Coronary artery (tissue), 2 donors: ENCODE data around the gene STRA8.

ENCODE experiments used
- DNase-seq: peaks from one replicate; pipeline ENCODE4 v3.0.0-alpha.2; 2017; ENCODE audit warnings: low spot score
- H3K27ac ChIP-seq, 2 donors: fragments of 200-600 bp; sonication (generic); one replicate each; pipeline ENCODE4 v1.5.1; 2016 to 2019
- H3K4me3 ChIP-seq: fragments of 200-600 bp; sonication (generic); 2 replicates; pipeline ENCODE4 v1.5.1; 2016; ENCODE audit warnings: mild to moderate bottlenecking, moderate library complexity
- TF ChIP-seq, protein P1 (sequence below): fragments of 200-600 bp; sonication (generic); IDR thresholded peaks from one replicate; pipeline ENCODE4 v1.5.1; 2019; ENCODE audit warnings: antibody characterized with exemption

Gene STRA8

DNA sequence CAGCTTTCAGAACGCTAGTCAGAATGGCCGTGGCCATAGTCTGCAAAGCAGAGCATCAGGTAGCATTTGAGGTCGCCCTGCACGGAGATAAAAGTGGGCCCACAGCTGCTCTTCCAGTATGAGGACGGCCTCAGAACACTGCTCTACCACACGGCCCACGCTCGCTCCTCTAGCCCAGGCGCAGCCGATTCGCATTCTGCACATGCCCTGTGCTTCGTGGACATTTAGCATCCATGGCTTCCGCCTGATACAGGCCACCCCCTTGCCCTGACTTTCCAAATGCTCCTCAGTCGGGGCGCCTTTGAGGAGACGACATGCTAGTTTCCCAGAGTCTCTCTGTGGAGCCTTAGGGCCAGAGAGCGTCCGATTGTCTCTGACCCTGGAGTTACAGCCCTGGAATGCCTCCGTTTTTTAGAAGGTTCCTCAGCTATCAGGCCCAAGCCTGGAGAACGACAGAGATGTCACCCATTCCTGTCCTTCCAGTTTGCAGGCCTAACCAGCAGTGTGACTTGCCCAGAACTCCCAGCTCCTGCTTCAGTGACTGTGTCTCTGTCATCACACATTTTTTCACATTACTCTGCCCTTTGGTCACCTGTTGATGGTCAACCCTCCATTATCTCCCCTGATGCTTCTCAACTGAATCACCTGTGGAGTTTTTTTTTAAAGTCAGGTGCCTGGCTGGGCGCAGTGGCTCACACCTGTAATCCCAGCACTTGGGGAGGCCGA is 14.3 kb downstream of the STRA8 start:
- DNase-seq = no peak
- TF ChIP-seq, protein P1, sequence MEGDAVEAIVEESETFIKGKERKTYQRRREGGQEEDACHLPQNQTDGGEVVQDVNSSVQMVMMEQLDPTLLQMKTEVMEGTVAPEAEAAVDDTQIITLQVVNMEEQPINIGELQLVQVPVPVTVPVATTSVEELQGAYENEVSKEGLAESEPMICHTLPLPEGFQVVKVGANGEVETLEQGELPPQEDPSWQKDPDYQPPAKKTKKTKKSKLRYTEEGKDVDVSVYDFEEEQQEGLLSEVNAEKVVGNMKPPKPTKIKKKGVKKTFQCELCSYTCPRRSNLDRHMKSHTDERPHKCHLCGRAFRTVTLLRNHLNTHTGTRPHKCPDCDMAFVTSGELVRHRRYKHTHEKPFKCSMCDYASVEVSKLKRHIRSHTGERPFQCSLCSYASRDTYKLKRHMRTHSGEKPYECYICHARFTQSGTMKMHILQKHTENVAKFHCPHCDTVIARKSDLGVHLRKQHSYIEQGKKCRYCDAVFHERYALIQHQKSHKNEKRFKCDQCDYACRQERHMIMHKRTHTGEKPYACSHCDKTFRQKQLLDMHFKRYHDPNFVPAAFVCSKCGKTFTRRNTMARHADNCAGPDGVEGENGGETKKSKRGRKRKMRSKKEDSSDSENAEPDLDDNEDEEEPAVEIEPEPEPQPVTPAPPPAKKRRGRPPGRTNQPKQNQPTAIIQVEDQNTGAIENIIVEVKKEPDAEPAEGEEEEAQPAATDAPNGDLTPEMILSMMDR = no peak
- Histone ChIP-seq H3K27ac (no peak overlapping the region), H3K4me3 (no peak overlapping the region)

DNA sequence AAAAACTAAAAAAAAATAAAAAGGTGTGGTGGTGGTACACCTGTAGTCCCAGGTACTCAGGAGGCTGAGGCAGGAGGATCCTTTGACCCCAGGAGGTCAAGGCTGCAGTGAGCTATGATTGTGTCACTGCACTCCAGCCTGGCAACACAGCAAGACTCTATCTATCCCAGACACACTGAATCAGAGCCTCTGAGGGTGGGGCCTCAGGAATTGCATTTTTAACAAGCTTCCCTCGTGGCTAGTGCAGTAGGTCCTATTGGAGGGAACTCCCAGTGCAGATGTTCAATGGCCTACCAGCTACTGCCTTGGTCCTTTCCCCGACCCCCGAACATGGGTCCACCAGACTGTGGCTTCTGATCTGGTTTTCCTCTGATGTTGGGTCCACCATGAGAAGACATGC is 14.9 kb downstream of the STRA8 start:
- TF ChIP-seq, protein P1 = no peak
- H3K4me3 ChIP-seq = no peak overlapping the region
- DNase-seq = no peak
- H3K27ac ChIP-seq = no peak overlapping the region

DNA sequence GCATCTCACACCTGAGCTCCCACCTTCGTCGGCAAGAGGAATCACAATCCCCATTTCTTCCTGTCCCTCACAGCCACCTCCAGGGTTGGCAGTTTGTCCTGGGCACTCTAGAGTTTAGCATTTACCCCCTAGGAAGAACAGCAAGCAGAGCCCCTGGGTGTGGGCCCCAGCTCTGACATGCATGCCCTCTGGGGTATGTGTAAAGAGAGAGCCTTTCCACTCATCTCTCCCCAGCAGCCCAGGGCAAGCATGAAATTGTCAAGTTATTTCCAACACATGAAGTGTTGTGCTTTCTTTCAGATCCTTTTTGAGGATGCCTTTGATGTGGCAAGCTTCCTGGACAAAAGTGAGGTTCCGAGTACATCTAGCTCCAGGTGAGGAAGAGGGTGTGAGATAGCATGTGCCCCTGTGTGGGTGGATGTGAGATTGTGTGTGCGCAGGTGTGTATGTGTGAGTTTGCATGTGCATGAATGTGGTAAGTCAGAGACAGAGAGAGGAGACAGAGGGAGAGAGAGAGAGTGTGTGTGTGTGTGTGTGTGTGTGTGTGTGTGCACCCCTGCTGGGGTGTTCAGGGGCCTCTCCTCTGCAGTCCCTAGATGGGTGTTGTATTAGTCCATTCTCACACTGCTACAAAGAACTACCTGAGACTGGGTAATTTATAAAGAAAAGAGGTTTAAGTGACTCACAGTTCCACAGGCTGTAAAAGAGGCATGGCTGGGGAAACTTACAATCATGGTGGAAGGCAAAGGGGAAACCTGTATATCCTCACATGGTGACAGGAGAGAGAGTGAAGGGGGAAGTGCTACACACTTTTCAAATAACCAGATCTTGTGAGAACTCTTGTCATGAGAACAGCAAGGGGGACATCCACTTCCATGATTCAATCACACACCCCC is 18.1 kb downstream of the STRA8 start:
- no peak for DNase-seq
- H3K4me3 ChIP-seq = no peak overlapping the region
- no peak overlapping the region for H3K27ac ChIP-seq
- TF ChIP-seq, protein P1 = no peak

DNA sequence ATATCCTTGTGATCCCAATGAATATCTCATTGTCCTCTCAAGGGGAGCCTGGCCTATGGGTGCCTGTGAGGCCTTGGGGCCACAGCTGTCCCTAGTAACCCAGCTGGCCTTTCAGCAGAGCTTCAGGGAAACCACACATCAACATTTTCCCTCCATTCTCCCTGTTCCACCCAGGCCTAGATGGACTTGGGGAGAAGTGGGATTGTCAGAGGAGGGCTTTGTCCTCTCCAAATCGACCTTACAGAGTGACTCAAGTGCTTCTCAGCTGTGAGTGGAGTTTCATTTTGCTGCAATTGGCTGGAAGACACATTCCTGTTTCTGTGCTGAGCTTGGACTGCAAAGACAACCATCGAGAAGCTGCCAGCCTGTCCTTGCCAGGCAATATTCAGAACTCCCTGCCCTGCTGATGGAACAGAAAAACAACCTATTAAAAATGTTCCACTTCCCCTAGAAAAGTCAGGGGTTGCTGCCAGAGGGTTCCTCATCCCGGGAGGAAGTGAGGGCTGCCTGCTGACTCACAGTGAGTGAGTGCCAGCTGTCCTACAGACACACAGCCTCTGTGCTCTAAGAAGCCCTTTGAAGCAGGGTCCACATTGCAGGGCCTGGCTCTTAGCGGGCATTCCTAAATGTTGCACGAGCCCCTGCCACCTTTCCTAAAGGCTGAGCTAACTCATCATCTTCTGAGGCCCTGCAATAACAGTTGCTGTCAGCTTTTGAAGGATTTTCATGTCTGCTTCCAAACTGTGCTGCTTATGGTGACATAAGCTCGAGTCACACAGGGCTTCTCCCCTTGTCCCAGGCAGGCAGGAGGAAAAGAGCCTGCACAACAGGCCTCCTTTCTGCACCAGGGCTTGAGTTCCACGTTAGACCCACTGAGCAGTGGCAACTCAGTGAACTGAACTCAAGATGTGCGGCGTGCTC is 20.5 kb downstream of the STRA8 start:
- Histone ChIP-seq H3K27ac (peak overlapping the region; percentile 88 to 89), H3K4me3 (peak overlapping the region; percentile 34)
- TF ChIP-seq, protein P1 = no peak
- DNase-seq = peak; percentile 88

DNA sequence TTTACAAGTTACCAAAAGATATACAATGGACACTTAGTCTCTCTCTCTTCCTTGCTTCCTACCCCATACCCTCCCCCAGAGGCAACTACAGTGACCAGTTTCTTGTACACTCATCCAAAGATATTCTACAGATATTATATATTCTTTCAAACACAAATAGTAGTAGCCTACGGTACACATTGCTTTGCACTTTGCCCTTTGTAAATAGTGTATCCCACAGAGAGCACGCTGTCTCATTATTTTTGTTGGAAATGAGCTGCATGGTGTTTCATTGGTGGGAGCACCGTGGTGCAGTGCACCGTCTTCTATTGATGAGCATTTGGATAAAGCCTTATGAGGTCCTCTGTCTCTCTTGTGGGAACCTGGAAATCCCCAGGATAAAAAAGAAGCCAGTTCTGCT is 24.2 kb downstream of the STRA8 start:
- Histone ChIP-seq H3K4me3 (no peak overlapping the region), H3K27ac (no peak overlapping the region)
- no peak for DNase-seq
- TF ChIP-seq, protein P1 = no peak

DNA sequence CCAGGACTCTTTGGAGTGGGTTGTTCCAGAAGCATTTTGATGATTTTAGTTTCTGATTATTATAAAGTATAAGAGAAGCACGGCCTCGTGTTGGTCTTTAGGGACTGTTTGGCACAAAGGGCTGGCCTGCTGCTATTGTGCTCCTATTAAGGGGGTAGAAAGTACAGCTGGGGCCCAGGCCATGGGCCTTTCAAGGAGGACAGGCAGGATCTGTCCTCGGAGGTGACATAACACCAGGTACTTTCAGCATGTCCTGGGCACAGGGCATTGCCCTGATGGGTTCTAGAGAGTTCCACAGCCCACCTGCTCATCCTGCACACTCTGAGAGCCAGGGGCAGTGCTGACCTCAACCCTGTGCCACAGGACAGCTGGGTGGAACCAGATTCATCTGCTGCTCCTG is 24.9 kb downstream of the STRA8 start:
- TF ChIP-seq, protein P1 = no peak

More for the DNA sequence above, 24.9 kb downstream of the STRA8 start:
- Histone ChIP-seq H3K27ac (no peak overlapping the region), H3K4me3 (no peak overlapping the region)
- DNase-seq = no peak
